Calu3 (cell line): ENCODE measurements around the gene DHRS13. TPM values are rescaled to one million over a fixed set of nuclear protein-coding genes. Genes with fewer than 3 reads are reported as not detected.

ENCODE experiments used
- BruUV-seq: library from RNA; stranded (reverse); fragments of 400-500 nt; replicated peaks from 2 replicates; lab custom pipeline; 2021; lab: Mats Ljungman, UMichigan
- CTCF ChIA-PET: fragments of 300-600 bp; sonication (Branson Sonifier 250); formaldehyde crosslinking; loops from one replicate; lab custom pipeline; 2022; ENCODE audit warnings: antibody characterized with exemption; lab: Charles Lee
- DNase-seq: peaks from one replicate; pipeline ENCODE4 v3.0.0; 2022
- H3K27ac Mint-ChIP-seq: one replicate; pipeline ENCODE4 v1.8.0; 2022; ENCODE audit warnings: mixed read lengths; ENCODE audit not compliant: unreplicated experiment
- H3K27me3 Mint-ChIP-seq: one replicate; pipeline ENCODE4 v1.8.0; 2022; ENCODE audit warnings: mixed read lengths; ENCODE audit not compliant: unreplicated experiment
- H3K36me3 Mint-ChIP-seq: one replicate; pipeline ENCODE4 v1.8.0; 2022; ENCODE audit warnings: mild to moderate bottlenecking, moderate library complexity, mixed read lengths; ENCODE audit not compliant: insufficient read depth, unreplicated experiment
- H3K4me1 Mint-ChIP-seq: one replicate; pipeline ENCODE4 v1.8.0; 2022; ENCODE audit warnings: mild to moderate bottlenecking, low read depth, mixed read lengths; ENCODE audit not compliant: unreplicated experiment
- H3K4me3 Mint-ChIP-seq: one replicate; pipeline ENCODE4 v1.8.0; 2022; ENCODE audit warnings: mild to moderate bottlenecking, low read depth, moderate library complexity, mixed read lengths; ENCODE audit not compliant: unreplicated experiment
- H3K9me3 Mint-ChIP-seq: one replicate; pipeline ENCODE4 v1.8.0; 2022; ENCODE audit warnings: low read depth, mixed read lengths; ENCODE audit not compliant: unreplicated experiment
- intact Hi-C: fragments of 100-400 bp; cut with micrococcal nuclease; formaldehyde crosslinking; loops from one replicate; pipeline ENCODE4 v1.10.0; 2022; ENCODE audit not compliant: unreplicated experiment
- total RNA-seq: library from RNA; stranded (reverse); gene quantifications from 2 replicates; pipeline ENCODE4 v1.2.3, GENCODE V29; 2022
- TF ChIP-seq, protein P1 (sequence below): fragments of 200-600 bp; IDR thresholded peaks from one replicate; pipeline ENCODE4 v1.8.0; 2022; ENCODE audit warnings: antibody characterized with exemption; ENCODE audit not compliant: unreplicated experiment

The DHRS13 gene
- total RNA-seq, 1 experiment from 2014 or later = 23.2 TPM

DNA sequence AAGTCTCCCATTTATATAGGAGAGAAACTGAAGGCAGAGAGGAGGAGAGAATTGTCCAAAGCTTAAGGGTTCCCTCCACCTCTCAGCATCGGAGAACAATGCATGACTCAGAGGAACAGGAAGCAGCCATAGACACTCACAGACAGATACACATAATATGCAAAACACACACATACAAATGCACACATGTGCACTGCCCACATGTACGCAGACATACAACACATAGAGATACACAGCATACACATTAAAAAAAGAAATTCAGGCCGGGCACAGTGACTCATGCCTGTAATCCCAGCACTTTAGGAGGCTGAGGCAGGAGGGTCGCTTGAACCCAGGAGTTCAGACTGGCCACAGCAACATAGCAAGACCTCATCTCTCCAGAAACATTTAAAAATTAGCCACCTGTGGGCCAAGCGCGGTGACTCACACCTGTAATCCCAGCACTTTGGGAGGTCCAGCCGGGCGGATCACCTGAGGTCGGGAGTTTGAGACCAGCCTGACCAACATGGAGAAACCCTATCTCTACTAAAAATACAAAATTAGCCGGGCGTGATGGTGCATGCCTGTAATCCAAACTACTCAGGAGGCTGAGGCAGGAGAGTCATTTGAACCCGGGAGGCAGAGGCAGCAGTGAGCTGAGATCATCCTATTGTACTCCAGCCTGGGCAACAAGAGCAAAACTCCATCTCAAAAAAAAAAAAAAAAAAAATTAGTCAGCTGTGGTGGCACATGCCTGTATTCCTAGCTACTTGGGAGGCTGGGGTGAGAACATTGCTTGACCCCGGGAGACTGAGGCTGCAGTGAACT lies 36.7 kb downstream of the DHRS13 start:
- Mint-ChIP-seq H3K4me1 (peaks cover 6% of the 10 kb centered on the region), H3K27ac (no peak overlapping the region), H3K4me3 (no peak overlapping the region), H3K27me3 (no peaks in the 10 kb centered on the region), H3K9me3 (no peaks in the 10 kb centered on the region), H3K36me3 (no peaks in the 10 kb centered on the region)
- intact Hi-C loops = no loop called here
- BruUV-seq = no TSS peak
- DNase-seq = no peak
- CTCF ChIA-PET = no interaction called here
- TF ChIP-seq, protein P1, sequence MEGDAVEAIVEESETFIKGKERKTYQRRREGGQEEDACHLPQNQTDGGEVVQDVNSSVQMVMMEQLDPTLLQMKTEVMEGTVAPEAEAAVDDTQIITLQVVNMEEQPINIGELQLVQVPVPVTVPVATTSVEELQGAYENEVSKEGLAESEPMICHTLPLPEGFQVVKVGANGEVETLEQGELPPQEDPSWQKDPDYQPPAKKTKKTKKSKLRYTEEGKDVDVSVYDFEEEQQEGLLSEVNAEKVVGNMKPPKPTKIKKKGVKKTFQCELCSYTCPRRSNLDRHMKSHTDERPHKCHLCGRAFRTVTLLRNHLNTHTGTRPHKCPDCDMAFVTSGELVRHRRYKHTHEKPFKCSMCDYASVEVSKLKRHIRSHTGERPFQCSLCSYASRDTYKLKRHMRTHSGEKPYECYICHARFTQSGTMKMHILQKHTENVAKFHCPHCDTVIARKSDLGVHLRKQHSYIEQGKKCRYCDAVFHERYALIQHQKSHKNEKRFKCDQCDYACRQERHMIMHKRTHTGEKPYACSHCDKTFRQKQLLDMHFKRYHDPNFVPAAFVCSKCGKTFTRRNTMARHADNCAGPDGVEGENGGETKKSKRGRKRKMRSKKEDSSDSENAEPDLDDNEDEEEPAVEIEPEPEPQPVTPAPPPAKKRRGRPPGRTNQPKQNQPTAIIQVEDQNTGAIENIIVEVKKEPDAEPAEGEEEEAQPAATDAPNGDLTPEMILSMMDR = no peak

DNA sequence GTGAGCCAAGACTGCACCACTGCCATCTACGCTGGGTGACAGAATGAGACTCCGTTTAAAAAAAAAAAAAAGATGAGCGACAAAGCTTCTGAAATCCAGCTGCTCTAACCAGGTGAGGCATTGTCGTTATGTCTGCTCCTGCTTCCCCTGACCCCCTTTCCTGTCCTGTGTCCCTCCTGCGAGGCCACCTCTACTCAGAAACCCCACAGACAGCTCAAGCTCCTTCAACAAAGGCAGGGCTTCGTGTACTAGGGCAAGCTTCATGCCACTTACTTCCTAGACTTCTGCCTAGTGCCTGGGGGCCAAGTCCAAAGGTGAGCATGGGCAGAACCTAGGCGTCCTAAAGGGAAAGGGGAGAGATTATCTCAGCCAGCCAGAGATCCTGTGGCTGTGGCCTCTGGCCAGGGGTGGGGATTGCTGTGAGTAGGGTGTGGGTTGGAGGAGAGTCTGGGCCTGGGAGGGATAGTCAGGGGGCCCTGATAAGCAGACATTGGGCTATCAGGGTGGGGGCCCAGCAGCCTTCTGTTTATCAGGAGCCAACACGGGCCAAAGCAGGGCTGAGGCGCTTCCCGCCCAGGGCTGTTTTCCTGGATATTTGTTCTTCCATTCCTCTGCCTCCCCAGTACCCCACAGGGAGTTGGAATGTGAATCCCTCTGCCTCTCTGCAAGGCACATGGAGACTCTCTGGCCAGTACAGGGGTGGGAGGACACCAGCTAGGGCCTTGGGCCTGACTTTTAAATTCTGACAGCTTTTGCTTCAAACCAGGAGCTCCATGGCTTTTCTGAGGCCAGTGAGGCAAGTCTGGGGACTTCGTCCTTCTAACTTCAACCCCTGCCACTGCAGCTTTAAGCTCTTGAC lies 37.7 kb downstream of the DHRS13 start:
- DNase-seq = no peak
- CTCF ChIA-PET = no interaction called here
- BruUV-seq = no TSS peak
- peaks cover 4% of the 10 kb centered on the region for H3K36me3 Mint-ChIP-seq
- no peaks in the 10 kb centered on the region for H3K27me3 Mint-ChIP-seq
- no peak overlapping the region for H3K4me3 Mint-ChIP-seq
- no peaks in the 10 kb centered on the region for H3K9me3 Mint-ChIP-seq
- H3K27ac Mint-ChIP-seq = no peak overlapping the region
- intact Hi-C loops = no loop called here
- peaks cover 6% of the 10 kb centered on the region for H3K4me1 Mint-ChIP-seq
- TF ChIP-seq, protein P1 = no peak

DNA sequence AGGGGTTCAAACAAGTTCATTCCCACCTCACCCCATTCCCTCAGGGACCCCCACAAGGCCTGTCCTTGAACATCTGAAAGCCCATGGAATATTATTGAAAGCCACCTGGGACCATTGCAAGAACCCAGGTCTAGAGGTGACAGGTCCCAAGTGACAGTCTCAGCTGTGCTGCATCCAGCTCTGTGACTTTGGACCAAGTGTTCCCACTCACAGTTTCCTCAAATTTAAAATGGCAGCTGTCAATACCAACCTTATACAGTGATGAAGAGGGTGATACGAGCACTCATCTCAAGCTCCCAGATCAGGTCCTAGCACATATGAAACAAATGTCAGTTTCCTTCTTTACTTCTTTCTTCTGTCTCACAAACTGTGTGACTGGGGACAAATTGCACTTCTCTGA lies 38.9 kb downstream of the DHRS13 start:
- H3K27ac Mint-ChIP-seq = no peak overlapping the region
- no peak for DNase-seq
- no TSS peak for BruUV-seq
- peaks cover 12% of the 10 kb centered on the region for H3K36me3 Mint-ChIP-seq
- TF ChIP-seq, protein P1 = no peak
- no peak overlapping the region for H3K4me3 Mint-ChIP-seq
- peaks cover 6% of the 10 kb centered on the region for H3K4me1 Mint-ChIP-seq
- no peaks in the 10 kb centered on the region for H3K9me3 Mint-ChIP-seq
- intact Hi-C loops = no loop called here
- no peaks in the 10 kb centered on the region for H3K27me3 Mint-ChIP-seq
- CTCF ChIA-PET = interaction anchor here (0.7 kb wide), 1 partner anchor 100 kb away, joined by 5 read pairs; no protein-coding TSS in a partner anchor

DNA sequence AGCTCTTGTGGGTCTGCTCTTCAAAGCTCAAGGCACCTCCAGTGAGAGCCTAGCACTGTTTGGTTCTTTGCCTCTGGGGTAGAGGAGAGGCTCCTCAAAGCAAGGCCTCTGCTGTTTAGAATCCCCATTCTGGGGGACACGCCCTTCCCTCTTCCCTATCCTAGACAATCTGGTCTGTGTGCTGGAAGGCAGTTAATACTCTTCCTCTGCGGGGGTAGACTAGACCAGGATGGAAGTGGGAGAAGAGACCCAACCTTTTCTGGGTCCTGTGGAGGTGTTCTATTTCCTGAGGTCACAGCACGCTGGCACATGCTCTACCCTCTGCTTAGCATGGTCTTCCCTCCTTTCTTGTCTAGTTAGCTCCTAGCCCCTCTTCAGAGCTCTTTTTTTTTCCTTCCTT lies 40.3 kb downstream of the DHRS13 start:
- no peak overlapping the region for H3K4me3 Mint-ChIP-seq

More for the DNA sequence above, 40.3 kb downstream of the DHRS13 start:
- Mint-ChIP-seq H3K4me1 (peaks cover 6% of the 10 kb centered on the region), H3K9me3 (no peaks in the 10 kb centered on the region), H3K27ac (no peak overlapping the region), H3K36me3 (peaks cover 12% of the 10 kb centered on the region), H3K27me3 (no peaks in the 10 kb centered on the region)
- intact Hi-C loops = no loop called here
- TF ChIP-seq, protein P1 = no peak
- BruUV-seq = no TSS peak
- CTCF ChIA-PET = no interaction called here
- no peak for DNase-seq
